Subcutaneous abdominal adipose tissue (tissue), 5 donors: ENCODE results near the gene IGF1.
A peak's percentile ranks its signal among the peaks of the same experiment; 100 is the strongest.

ENCODE experiments used
- H3K27ac ChIP-seq: one replicate; pipeline ENCODE4 v1.7.0; 2013; ENCODE audit warnings: low read depth, mild to moderate bottlenecking, inconsistent platforms, low read length, moderate library complexity
- H3K27me3 ChIP-seq, 5 donors: one replicate each; pipeline ENCODE4 v1.7.0; 2013; ENCODE audit warnings: low read length in 5 of 5, inconsistent platforms in 1 of 5; ENCODE audit not compliant: control insufficient read depth in 5 of 5, insufficient read depth in 4 of 5
- H3K36me3 ChIP-seq, 5 donors: one replicate each; pipeline ENCODE4 v1.7.0; 2013; ENCODE audit warnings: low read length in 5 of 5; ENCODE audit not compliant: control insufficient read depth in 5 of 5, insufficient read depth in 5 of 5
- H3K4me1 ChIP-seq, 5 donors: one replicate each; pipeline ENCODE4 v1.7.0; 2013; ENCODE audit warnings: low read length in 5 of 5, mild to moderate bottlenecking in 3 of 5, moderate library complexity in 1 of 5; ENCODE audit not compliant: control insufficient read depth in 5 of 5, insufficient read depth in 5 of 5
- H3K4me3 ChIP-seq, 5 donors: one replicate each; pipeline ENCODE4 v1.7.0; 2013; ENCODE audit warnings: low read length in 5 of 5, low read depth in 1 of 5
- H3K9ac ChIP-seq, 5 donors: one replicate each; pipeline ENCODE4 v1.7.0; 2013; ENCODE audit warnings: low read length in 5 of 5, mild to moderate bottlenecking in 4 of 5, moderate library complexity in 3 of 5
- H3K9me3 ChIP-seq, 5 donors: one replicate each; pipeline ENCODE4 v1.7.0; 2013; ENCODE audit warnings: low read length in 5 of 5; ENCODE audit not compliant: control insufficient read depth in 5 of 5
- donor health status: healthy.
- donor health status: healthy.
- donor health status: healthy.
- donor health status: healthy.
- donor health status: healthy.

The IGF1 gene

GRCh38 chr12:102379346-102380162, 100.8 kb downstream of the IGF1 start:
- H3K4me1 ChIP-seq = peaks cover 4 to 15% (median 10%) of the 10 kb centered on the region in 5 donors
- H3K27ac ChIP-seq = peak overlapping the region; percentile 39
- peaks cover 0 to 11% (median 4%) of the 10 kb centered on the region in 5 donors for H3K9me3 ChIP-seq

DNA sequence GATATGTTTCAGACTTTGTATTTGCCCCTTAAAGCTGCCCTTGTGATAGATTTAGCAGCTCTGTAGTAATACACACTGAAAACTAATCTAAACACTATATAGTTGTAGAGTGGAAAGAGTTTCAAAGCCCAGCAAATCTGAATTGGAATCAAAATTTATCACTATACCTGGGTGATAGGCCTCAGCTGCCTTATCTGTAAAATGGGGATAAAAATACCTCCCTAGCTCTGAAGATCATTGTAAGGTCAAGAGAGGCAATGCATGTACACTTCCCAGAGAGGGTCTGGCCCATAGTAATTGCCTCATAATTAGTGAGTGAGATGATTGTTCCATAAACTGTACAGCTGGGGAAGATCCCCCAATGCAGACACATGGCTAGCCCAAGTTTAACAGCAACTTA, 103.6 kb downstream of the IGF1 start:
- H3K36me3 ChIP-seq = no peaks in the 10 kb centered on the region
- H3K4me3 ChIP-seq = no peak overlapping the region
- no peaks in the 10 kb centered on the region for H3K9me3 ChIP-seq
- no peaks in the 10 kb centered on the region for H3K27me3 ChIP-seq
- H3K27ac ChIP-seq = peak overlapping the region; percentile 31
- H3K4me1 ChIP-seq = peaks cover 4 to 18% (median 10%) of the 10 kb centered on the region in 5 donors
- H3K9ac ChIP-seq = peak overlapping the region in 1 of 5 donors; percentile 54

More at GRCh38 chr12:102379346-102380162, 100.8 kb downstream of the IGF1 start:
- H3K9ac ChIP-seq = peak overlapping the region in 2 of 5 donors; percentile 28 to 50
- H3K36me3 ChIP-seq = no peaks in the 10 kb centered on the region
- H3K4me3 ChIP-seq = no peak overlapping the region
- no peaks in the 10 kb centered on the region for H3K27me3 ChIP-seq

GRCh38 chr12:102376181-102376747, 104.1 kb downstream of the IGF1 start:
- Histone ChIP-seq H3K4me1 (peaks cover 4 to 20% (median 10%) of the 10 kb centered on the region in 5 donors), H3K9me3 (no peaks in the 10 kb centered on the region), H3K9ac (peak overlapping the region in 1 of 5 donors; percentile 54), H3K27ac (peak overlapping the region; percentile 37), H3K4me3 (no peak overlapping the region), H3K27me3 (no peaks in the 10 kb centered on the region), H3K36me3 (no peaks in the 10 kb centered on the region)

GRCh38 chr12:102374190-102374589, 106.2 kb downstream of the IGF1 start:
- H3K27me3 ChIP-seq = no peaks in the 10 kb centered on the region
- H3K36me3 ChIP-seq = no peaks in the 10 kb centered on the region
- no peaks in the 10 kb centered on the region for H3K9me3 ChIP-seq
- no peak overlapping the region for H3K9ac ChIP-seq
- no peak overlapping the region for H3K27ac ChIP-seq
- peaks cover 0 to 8% (median 4%) of the 10 kb centered on the region in 5 donors for H3K4me1 ChIP-seq
- H3K4me3 ChIP-seq = no peak overlapping the region

DNA sequence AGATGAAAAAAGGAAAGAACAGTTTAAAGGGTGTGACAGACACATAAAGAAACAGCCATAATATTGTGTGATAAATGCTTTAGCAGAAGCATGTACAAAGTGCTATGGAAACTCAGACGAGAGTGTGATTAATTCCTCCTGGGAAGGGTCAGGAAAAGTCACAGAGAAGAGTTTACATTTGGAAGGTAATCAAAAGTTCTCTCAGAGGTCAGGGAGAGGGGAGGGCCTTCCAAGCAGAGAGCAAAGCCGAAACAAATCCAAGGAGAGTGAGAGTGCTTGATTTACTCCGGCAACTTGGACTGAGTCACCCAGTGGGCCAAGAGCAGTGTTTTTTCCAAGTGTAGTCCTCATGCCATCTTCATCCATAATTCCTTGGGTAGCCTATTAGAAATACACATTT, 108.3 kb downstream of the IGF1 start:
- no peak overlapping the region for H3K9ac ChIP-seq
- no peaks in the 10 kb centered on the region for H3K27me3 ChIP-seq
- no peak overlapping the region for H3K4me3 ChIP-seq
- peaks cover 0 to 2% (median 0%) of the 10 kb centered on the region in 5 donors for H3K9me3 ChIP-seq
- no peaks in the 10 kb centered on the region for H3K36me3 ChIP-seq
- H3K4me1 ChIP-seq = peaks cover 0 to 6% (median 4%) of the 10 kb centered on the region in 5 donors
- no peak overlapping the region for H3K27ac ChIP-seq

DNA sequence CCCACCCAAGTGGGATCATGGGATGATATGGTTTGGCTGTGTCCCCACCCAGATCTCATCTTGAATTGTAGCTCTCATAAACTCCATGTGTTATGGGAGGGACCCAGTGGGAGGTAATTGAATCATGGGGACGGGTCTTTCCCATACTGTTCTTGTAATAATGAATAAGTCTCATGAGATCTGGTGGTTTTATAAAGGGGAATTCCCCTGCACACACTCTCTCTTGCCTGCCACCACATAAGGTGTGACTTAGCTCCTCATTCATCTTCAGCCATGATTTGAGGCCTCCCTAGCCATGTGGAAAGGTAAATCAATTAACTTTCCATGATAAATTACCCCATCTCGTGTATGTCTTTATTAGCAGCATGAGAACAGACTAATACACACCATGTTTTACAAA, 109.2 kb downstream of the IGF1 start:
- H3K27ac ChIP-seq = no peak overlapping the region
- H3K9me3 ChIP-seq = peaks cover 0 to 2% (median 0%) of the 10 kb centered on the region in 5 donors
- no peaks in the 10 kb centered on the region for H3K36me3 ChIP-seq
- H3K4me3 ChIP-seq = no peak overlapping the region
- H3K27me3 ChIP-seq = no peaks in the 10 kb centered on the region
- peaks cover 0 to 6% (median 2%) of the 10 kb centered on the region in 5 donors for H3K4me1 ChIP-seq
- H3K9ac ChIP-seq = no peak overlapping the region

DNA sequence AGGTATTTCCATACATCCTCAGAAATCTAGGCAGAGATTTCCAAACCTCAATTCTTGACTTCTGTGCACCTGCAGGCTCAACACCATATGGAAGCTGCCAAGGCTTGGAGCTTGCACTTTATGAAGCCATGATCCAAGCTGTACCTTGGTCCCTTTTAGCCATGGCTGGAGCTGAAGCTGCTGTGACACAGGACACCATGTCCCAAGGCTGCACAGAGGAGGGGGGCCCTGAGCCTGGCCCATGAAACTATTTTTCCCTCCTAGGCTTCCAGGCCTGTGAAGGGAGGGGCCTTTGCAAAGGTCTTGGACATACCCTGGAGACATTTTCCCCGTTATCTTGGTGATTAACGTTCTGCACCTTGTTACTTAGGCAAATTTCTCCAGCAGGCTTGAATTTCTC, 110.5 kb downstream of the IGF1 start:
- no peaks in the 10 kb centered on the region for H3K27me3 ChIP-seq
- no peak overlapping the region for H3K4me3 ChIP-seq
- peaks cover 0 to 2% (median 0%) of the 10 kb centered on the region in 5 donors for H3K9me3 ChIP-seq
- no peak overlapping the region for H3K9ac ChIP-seq
- peaks cover 0 to 14% (median 0%) of the 10 kb centered on the region in 5 donors for H3K4me1 ChIP-seq
- no peaks in the 10 kb centered on the region for H3K36me3 ChIP-seq
- H3K27ac ChIP-seq = no peak overlapping the region

DNA sequence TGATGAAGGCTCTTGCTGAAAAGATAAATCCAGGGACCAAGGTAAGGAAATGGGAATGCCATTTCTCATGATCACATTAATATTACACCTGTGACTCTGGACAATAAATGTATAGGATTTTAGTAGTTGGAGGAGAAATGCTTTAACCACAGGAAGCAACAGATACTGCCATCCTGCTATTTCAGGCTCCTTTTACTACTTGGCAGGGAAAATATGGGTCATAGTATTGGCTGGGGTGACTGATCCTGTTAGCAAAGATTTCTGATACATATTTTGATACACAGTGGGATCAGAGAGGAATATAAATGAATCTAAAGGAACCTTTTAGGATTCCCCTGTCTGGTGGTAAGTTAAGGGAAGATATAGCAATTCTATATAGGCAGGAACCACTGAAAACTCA, 115.0 kb downstream of the IGF1 start:
- Histone ChIP-seq H3K4me1 (peaks cover 0 to 8% (median 0%) of the 10 kb centered on the region in 5 donors), H3K4me3 (no peak overlapping the region), H3K27me3 (no peaks in the 10 kb centered on the region), H3K9me3 (peaks cover 0 to 2% (median 0%) of the 10 kb centered on the region in 5 donors), H3K36me3 (no peaks in the 10 kb centered on the region), H3K9ac (peak overlapping the region in 1 of 5 donors; percentile 25), H3K27ac (no peak overlapping the region)

DNA sequence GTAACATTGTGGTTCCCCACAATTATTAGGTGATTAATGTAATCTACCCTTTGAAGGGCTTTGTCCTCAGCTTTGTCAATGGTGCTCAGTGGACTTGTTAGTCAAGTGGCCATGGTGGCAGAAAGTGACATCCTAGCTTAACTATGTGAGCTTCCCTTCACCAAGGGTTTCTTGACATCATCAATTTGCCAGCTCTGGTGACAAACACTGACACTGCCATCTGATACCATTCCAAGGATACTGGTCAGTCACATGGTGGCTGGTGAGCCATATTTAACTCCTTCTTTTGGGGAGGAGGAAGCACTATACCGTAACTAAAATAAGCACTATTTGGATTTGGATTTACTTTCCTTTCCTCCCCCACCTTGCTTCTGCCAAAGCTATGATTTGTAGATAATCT, 115.7 kb downstream of the IGF1 start:
- H3K9ac ChIP-seq = no peak overlapping the region
- H3K9me3 ChIP-seq = peaks cover 0 to 2% (median 0%) of the 10 kb centered on the region in 5 donors
- no peaks in the 10 kb centered on the region for H3K27me3 ChIP-seq
- no peak overlapping the region for H3K4me3 ChIP-seq
- no peaks in the 10 kb centered on the region for H3K36me3 ChIP-seq
- H3K27ac ChIP-seq = no peak overlapping the region
- H3K4me1 ChIP-seq = peaks cover 0 to 8% (median 0%) of the 10 kb centered on the region in 5 donors

- H3K9me3 ChIP-seq = peaks cover 0 to 8% (median 7%) of the 10 kb centered on the region in 5 donors
- H3K27ac ChIP-seq = no peak overlapping the region
- no peaks in the 10 kb centered on the region for H3K36me3 ChIP-seq
- peaks cover 0 to 6% (median 0%) of the 10 kb centered on the region in 5 donors for H3K4me1 ChIP-seq
- H3K27me3 ChIP-seq = no peaks in the 10 kb centered on the region
- no peak overlapping the region for H3K9ac ChIP-seq
- no peak overlapping the region for H3K4me3 ChIP-seq
Observed at GRCh38 chr12:102356690-102357089, 123.7 kb downstream of the IGF1 start.
